Keratinocyte (primary cell): Measurements from ENCODE around the gene ZNF285. TPM values are rescaled to one million over a fixed set of nuclear protein-coding genes. Genes with fewer than 3 reads are reported as not detected.

ENCODE experiments used
- polyA plus RNA-seq, 5 experiments: library from polyadenylated mRNA; depleted of rRNA in 3 of 5; stranded (reverse) in 3 of 5; stranded (forward) in 1 of 5; unstranded in 1 of 5; fragments of >200 nt; gene quantifications; 1 replicate in 1 of 5; 2 replicates in 3 of 5; 3 replicates in 1 of 5; pipeline versions ENCODE4 v1.2.1 to v1.2.3, GENCODE V29; 2011 to 2012; ENCODE audit warnings: missing spikeins in 2 of 5, low read depth in 1 of 5, low replicate concordance in 1 of 5

Gene ZNF285
- polyA plus RNA-seq, 1 donor (not counting 4 experiments of a cell fraction or from before 2014, with no cell fraction given), result 1.7 TPM

Other genes starting within 250 kb of the ZNF285 start
- 9.4 to 16.4 TPM (median 12.8 TPM) in 3 replicates for gene ZNF226, start 236.5 kb downstream of the ZNF285 start, polyA plus RNA-seq
- gene ZNF227, start 189.1 kb downstream of the ZNF285 start, polyA plus RNA-seq, result 6.1 to 7.7 TPM (median 6.5 TPM) in 3 replicates
- 0.09 to 0.19 TPM (median 0.11 TPM) in 3 replicates for gene ZNF233, start 141.7 kb downstream of the ZNF285 start, polyA plus RNA-seq
- gene ZNF235, start 96.6 kb downstream of the ZNF285 start, polyA plus RNA-seq, result 3.7 to 6.1 TPM (median 5.7 TPM) in 3 replicates
- 1.9 to 4.6 TPM (median 4.0 TPM) in 3 replicates for gene ZNF112, start 44.9 kb downstream of the ZNF285 start, polyA plus RNA-seq
- gene ZNF229, start 46.9 kb upstream of the ZNF285 start, polyA plus RNA-seq, result 4.8 to 6.7 TPM (median 5.9 TPM) in 3 replicates
- gene ZNF180, start 98.9 kb upstream of the ZNF285 start, polyA plus RNA-seq, result 1.1 to 2.6 TPM (median 1.4 TPM) in 3 replicates
- gene CEACAM20, start 128.1 kb upstream of the ZNF285 start, polyA plus RNA-seq, result not detected in 3 replicates
- gene IGSF23, start 212.0 kb upstream of the ZNF285 start, polyA plus RNA-seq, result 0.06 to 0.07 TPM in 2 of 3 replicates, not detected in the other
- 48.1 to 80.4 TPM (median 65.6 TPM) in 3 replicates for gene PVR, start 242.3 kb upstream of the ZNF285 start, polyA plus RNA-seq